Neural crest cell (in vitro differentiated cells): Measurements from ENCODE around the gene ZNF385B. TPM values are rescaled to one million over a fixed set of nuclear protein-coding genes. Genes with fewer than 3 reads are reported as not detected.

ENCODE experiments used
- DNase-seq: peaks from one replicate; pipeline ENCODE4 v3.0.0; 2021; ENCODE audit warnings: low read depth, mixed read lengths, low spot score
- H3K27ac Mint-ChIP-seq: one replicate; pipeline ENCODE4 v1.8.0; 2021; ENCODE audit warnings: mild to moderate bottlenecking, mixed read lengths; ENCODE audit not compliant: unreplicated experiment
- H3K27me3 Mint-ChIP-seq: 2 replicates; pipeline ENCODE4 v1.8.0; 2021; ENCODE audit warnings: low read depth, mild to moderate bottlenecking, mixed read lengths
- H3K36me3 Mint-ChIP-seq: 2 replicates; pipeline ENCODE4 v1.8.0; 2021; ENCODE audit warnings: low read depth, mild to moderate bottlenecking, mixed read lengths
- H3K4me1 Mint-ChIP-seq: 2 replicates; pipeline ENCODE4 v1.8.0; 2021; ENCODE audit warnings: mixed read lengths
- H3K4me3 Mint-ChIP-seq: one replicate; pipeline ENCODE4 v1.8.0; 2021; ENCODE audit warnings: mild to moderate bottlenecking, mixed read lengths
- H3K9me3 Mint-ChIP-seq: 2 replicates; pipeline ENCODE4 v1.8.0; 2021; ENCODE audit warnings: mixed read lengths
- CTCF ChIP-seq: fragments of 200-600 bp; sonication (generic); conservative IDR thresholded peaks from 2 replicates; pipeline ENCODE4 v1.5.0; 2021; ENCODE audit warnings: antibody characterized with exemption, mild to moderate bottlenecking
- total RNA-seq: library from RNA; stranded (reverse); gene quantifications from 2 replicates; pipeline ENCODE4 v1.2.1, GENCODE V29; 2021

The ZNF385B gene
- total RNA-seq, 1 donor from 2014 or later = 2.1 TPM

DNA sequence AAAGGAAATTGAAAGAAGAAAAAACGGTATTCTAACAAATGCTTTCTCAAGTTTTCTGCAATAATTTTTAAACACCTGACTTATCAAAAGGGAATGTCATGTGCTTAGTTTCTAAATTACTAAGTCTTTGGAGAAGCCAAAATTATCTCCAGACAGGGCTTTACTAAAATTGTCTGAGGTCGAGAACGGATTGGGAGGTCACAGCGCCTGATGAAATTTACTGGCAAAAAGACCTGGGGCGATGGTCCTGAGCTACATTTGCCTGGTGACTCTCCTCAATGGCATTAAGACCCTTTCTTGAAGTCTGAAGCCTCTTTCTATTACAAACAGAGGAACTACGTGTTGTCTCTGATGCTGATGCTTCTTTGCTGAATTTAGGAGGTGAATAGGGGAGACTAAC is 305.0 kb downstream of the ZNF385B start:
- DNase-seq = no peak
- TF ChIP-seq CTCF = no peak
- H3K4me3 Mint-ChIP-seq = peak overlapping the region; percentile 10

DNA sequence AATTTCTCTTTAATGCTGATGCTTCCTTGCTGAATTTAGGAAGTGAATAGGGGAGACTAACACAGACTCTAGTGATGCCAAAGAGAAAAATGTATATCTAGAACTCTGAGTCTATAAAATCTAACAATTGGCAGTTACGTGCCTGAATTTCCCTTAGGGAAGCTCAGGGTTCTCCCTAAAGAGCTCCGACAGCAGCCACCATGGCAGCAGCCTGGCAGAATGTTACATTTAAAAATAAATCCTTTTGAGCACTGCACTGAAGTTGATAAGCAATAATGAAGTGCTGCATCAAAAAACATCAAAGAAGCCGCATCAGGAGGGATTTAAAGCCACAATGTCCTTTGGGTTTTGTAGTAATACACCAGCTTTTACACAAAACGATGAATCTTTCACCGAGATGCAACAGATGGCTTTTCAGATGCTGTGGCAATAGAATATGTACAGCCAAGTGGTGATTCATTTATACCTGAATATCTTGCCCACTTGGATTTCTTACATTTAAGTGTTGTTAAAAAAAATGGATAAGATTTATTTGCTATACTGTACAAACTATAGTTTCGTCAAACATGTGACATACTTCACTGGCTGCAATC is 305.6 kb downstream of the ZNF385B start:
- Mint-ChIP-seq H3K27ac (no peak overlapping the region), H3K27me3 (no peaks in the 10 kb centered on the region), H3K4me1 (peaks cover 36% of the 10 kb centered on the region), H3K9me3 (no peaks in the 10 kb centered on the region), H3K36me3 (no peaks in the 10 kb centered on the region), H3K4me3 (no peak overlapping the region)
- no peak for DNase-seq
- no peak for TF ChIP-seq CTCF

More for the DNA sequence above, 305.0 kb downstream of the ZNF385B start:
- peaks cover 36% of the 10 kb centered on the region for H3K4me1 Mint-ChIP-seq
- no peaks in the 10 kb centered on the region for H3K36me3 Mint-ChIP-seq
- H3K27me3 Mint-ChIP-seq = no peaks in the 10 kb centered on the region
- H3K9me3 Mint-ChIP-seq = no peaks in the 10 kb centered on the region
- no peak overlapping the region for H3K27ac Mint-ChIP-seq

GRCh38 chr2:179554639-179555386 is 306.6 kb downstream of the ZNF385B start:
- Mint-ChIP-seq H3K36me3 (no peaks in the 10 kb centered on the region), H3K4me1 (peaks cover 39% of the 10 kb centered on the region), H3K27ac (peak overlapping the region; percentile 83), H3K9me3 (no peaks in the 10 kb centered on the region), H3K4me3 (no peak overlapping the region), H3K27me3 (no peaks in the 10 kb centered on the region)
- TF ChIP-seq CTCF = no peak
- DNase-seq = no peak

- peaks cover 32% of the 10 kb centered on the region for H3K4me1 Mint-ChIP-seq
- TF ChIP-seq CTCF = no peak
- H3K36me3 Mint-ChIP-seq = no peaks in the 10 kb centered on the region
- H3K27ac Mint-ChIP-seq = no peak overlapping the region
- no peaks in the 10 kb centered on the region for H3K9me3 Mint-ChIP-seq
- no peak for DNase-seq
- H3K27me3 Mint-ChIP-seq = no peaks in the 10 kb centered on the region
- H3K4me3 Mint-ChIP-seq = no peak overlapping the region
Measured at GRCh38 chr2:179553382-179553781, 308.0 kb downstream of the ZNF385B start.

DNA sequence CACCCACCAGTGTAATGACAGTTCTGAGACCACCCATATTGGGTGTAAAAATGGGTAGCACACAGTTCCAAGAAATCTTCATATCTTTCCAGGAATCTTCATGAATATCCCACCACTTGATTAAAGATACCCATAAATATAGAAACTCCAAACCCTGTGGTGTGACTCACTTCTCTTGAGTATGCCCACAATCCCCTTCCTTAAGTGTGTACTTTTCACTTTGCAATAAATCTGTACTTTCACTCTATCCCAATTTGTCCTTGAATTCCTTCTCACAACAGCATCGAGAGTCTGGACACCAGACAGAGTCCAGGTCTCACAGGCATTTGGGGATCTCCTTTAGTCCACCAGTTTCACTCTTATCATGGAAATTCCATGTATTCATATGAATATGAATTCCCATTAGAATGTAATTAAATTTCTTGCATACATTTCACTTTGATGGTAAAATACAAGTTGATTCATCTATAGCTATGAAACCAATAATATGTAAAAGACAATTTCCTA is 309.8 kb downstream of the ZNF385B start:
- Mint-ChIP-seq H3K27me3 (no peaks in the 10 kb centered on the region), H3K36me3 (no peaks in the 10 kb centered on the region), H3K9me3 (no peaks in the 10 kb centered on the region), H3K4me3 (no peak overlapping the region), H3K27ac (no peak overlapping the region), H3K4me1 (peaks cover 23% of the 10 kb centered on the region)
- no peak for TF ChIP-seq CTCF
- no peak for DNase-seq
